CD4-positive, alpha-beta T cell (primary cell): ENCODE data around the gene CD36. TPM values are rescaled to one million over a fixed set of nuclear protein-coding genes. Genes with fewer than 3 reads are reported as not detected.

Experiments
- ATAC-seq: fragments of 200-7000 bp; cut with Tn5 transposase; one replicate; pipeline ENCODE4 v1.10.0; 2022; ENCODE audit warnings: mild to moderate bottlenecking; ENCODE audit not compliant: poor library complexity
- CTCF ChIA-PET: fragments of 350-600 bp; sonication (Branson Sonifier 250); formaldehyde crosslinking; loops from one replicate; lab custom pipeline; 2021; ENCODE audit warnings: antibody characterized with exemption, inconsistent platforms; lab: Charles Lee
- POLR2A ChIA-PET: fragments of 350-600 bp; sonication (Branson Sonifier 250); formaldehyde crosslinking; loops from one replicate; lab custom pipeline; 2021; ENCODE audit warnings: antibody characterized with exemption, inconsistent platforms; lab: Charles Lee
- DNase-seq, 14 experiments: peaks; one replicate each; pipeline ENCODE4 v3.0.0-alpha.2; 2013 to 2020; ENCODE audit warnings: mixed read lengths in 2 of 14
- H3K27ac ChIP-seq, 2 donors: one replicate each; pipeline versions ENCODE4 v1.5.1 to v1.7.0; 2013; ENCODE audit warnings: low read length in 2 of 2, low read depth in 1 of 2, mild to moderate bottlenecking in 1 of 2
- H3K27me3 ChIP-seq, 2 experiments: 1 replicate in 1 of 2; 2 replicates in 1 of 2; pipeline versions ENCODE4 v1.6.1 to v1.7.0; 2013; ENCODE audit warnings: low read length in 2 of 2, control low read depth in 1 of 2, mild to moderate bottlenecking in 1 of 2, moderate library complexity in 1 of 2; ENCODE audit not compliant: insufficient read depth in 2 of 2, control insufficient read depth in 1 of 2
- H3K36me3 ChIP-seq: one replicate; pipeline ENCODE4 v1.6.1; 2013; ENCODE audit warnings: low read length, control low read depth; ENCODE audit not compliant: insufficient read depth
- H3K4me1 ChIP-seq: one replicate; pipeline ENCODE4 v1.6.1; 2013; ENCODE audit warnings: low read length, control low read depth; ENCODE audit not compliant: insufficient read depth
- H3K4me3 ChIP-seq: one replicate; pipeline ENCODE4 v1.5.1; 2013; ENCODE audit warnings: mild to moderate bottlenecking, low read length, moderate library complexity
- H3K9me3 ChIP-seq, 2 experiments: 1 replicate in 1 of 2; 2 replicates in 1 of 2; pipeline versions ENCODE4 v1.6.1 to v1.7.0; 2013; ENCODE audit warnings: low read length in 2 of 2, mild to moderate bottlenecking in 2 of 2, control low read depth in 1 of 2, moderate library complexity in 1 of 2; ENCODE audit not compliant: control insufficient read depth in 1 of 2, insufficient read depth in 1 of 2
- H3K27ac Mint-ChIP-seq: one replicate; pipeline ENCODE4 v1.8.0; 2020; ENCODE audit warnings: mixed read lengths
- H3K27me3 Mint-ChIP-seq: one replicate; pipeline ENCODE4 v1.8.0; 2021; ENCODE audit warnings: mixed read lengths
- H3K36me3 Mint-ChIP-seq: one replicate; pipeline ENCODE4 v1.8.0; 2021; ENCODE audit warnings: low read depth, mixed read lengths
- H3K4me1 Mint-ChIP-seq: one replicate; pipeline ENCODE4 v1.8.0; 2021; ENCODE audit warnings: low read depth, mixed read lengths
- H3K4me3 Mint-ChIP-seq: one replicate; pipeline ENCODE4 v1.8.0; 2020; ENCODE audit warnings: mild to moderate bottlenecking, mixed read lengths
- H3K9me3 Mint-ChIP-seq: one replicate; pipeline ENCODE4 v1.8.0; 2020; ENCODE audit warnings: mixed read lengths
- CTCF ChIP-seq: fragments of 200-600 bp; IDR thresholded peaks from one replicate; pipeline ENCODE4 v1.8.0; 2022; ENCODE audit warnings: antibody characterized with exemption, mild to moderate bottlenecking
- intact Hi-C, 2 experiments: fragments of 100-400 bp; cut with DNase I in 1 of 2; cut with micrococcal nuclease in 1 of 2; formaldehyde crosslinking; loops; one replicate each; pipeline versions ENCODE4 v1.15.1 to v1.9.0; 2023 to 2025; cut with DNase I, micrococcal nuclease
- total RNA-seq, 174 experiments: library from RNA in 2 of 174; stranded (reverse) in 2 of 174; gene quantifications; one replicate each; pipeline ENCODE4 v1.2.3 and lab custom pipeline; 2021 to 2026

The CD36 gene
- total RNA-seq, 2 experiments from 2014 or later: 1.4 to 1.7 TPM

GRCh38 chr7:80604436-80604835 is 34.0 kb upstream of the CD36 start:
- Histone ChIP-seq H3K9me3 (peaks cover 0 to 5% of the 10 kb centered on the region in 2 experiments), H3K27ac (no peak overlapping the region), H3K4me3 (no peak overlapping the region), H3K4me1 (no peaks in the 10 kb centered on the region), H3K36me3 (no peaks in the 10 kb centered on the region), H3K27me3 (no peaks in the 10 kb centered on the region)
- Mint-ChIP-seq H3K4me3 (no peak overlapping the region), H3K27me3 (no peaks in the 10 kb centered on the region), H3K27ac (no peak overlapping the region), H3K4me1 (no peaks in the 10 kb centered on the region), H3K36me3 (no peaks in the 10 kb centered on the region), H3K9me3 (no peaks in the 10 kb centered on the region)
- TF ChIP-seq CTCF: no peak
- intact Hi-C loops: no loop called here
- DNase-seq (no peak), ATAC-seq (no peak)
- ChIA-PET CTCF (no interaction called here), POLR2A (no interaction called here)

GRCh38 chr7:80607136-80607535 is 31.3 kb upstream of the CD36 start:
- H3K36me3 ChIP-seq: no peaks in the 10 kb centered on the region
- Mint-ChIP-seq H3K36me3 (no peaks in the 10 kb centered on the region), H3K27me3 (no peaks in the 10 kb centered on the region), H3K4me3 (no peak overlapping the region), H3K27ac (no peak overlapping the region), H3K4me1 (no peaks in the 10 kb centered on the region), H3K9me3 (no peaks in the 10 kb centered on the region)
- no peak for DNase-seq
- intact Hi-C loops: no loop called here
- peaks cover 0 to 5% of the 10 kb centered on the region in 2 experiments for H3K9me3 ChIP-seq
- no peak for ATAC-seq
- POLR2A ChIA-PET: no interaction called here
- no peaks in the 10 kb centered on the region for H3K4me1 ChIP-seq
- no peak for TF ChIP-seq CTCF
- CTCF ChIA-PET: no interaction called here
- no peak overlapping the region for H3K27ac ChIP-seq
- H3K4me3 ChIP-seq: no peak overlapping the region
- H3K27me3 ChIP-seq: no peaks in the 10 kb centered on the region

GRCh38 chr7:80608336-80608735 is 30.1 kb upstream of the CD36 start:
- Mint-ChIP-seq H3K4me3 (no peak overlapping the region), H3K9me3 (no peaks in the 10 kb centered on the region), H3K27me3 (no peaks in the 10 kb centered on the region), H3K36me3 (no peaks in the 10 kb centered on the region), H3K4me1 (no peaks in the 10 kb centered on the region), H3K27ac (no peak overlapping the region)
- ChIA-PET POLR2A (no interaction called here), CTCF (no interaction called here)
- H3K36me3 ChIP-seq: no peaks in the 10 kb centered on the region
- H3K4me1 ChIP-seq: no peaks in the 10 kb centered on the region
- H3K9me3 ChIP-seq: peaks cover 0 to 5% of the 10 kb centered on the region in 2 experiments
- ATAC-seq (no peak), DNase-seq (no peak)
- intact Hi-C loops: no loop called here
- H3K27me3 ChIP-seq: no peaks in the 10 kb centered on the region
- no peak for TF ChIP-seq CTCF
- H3K4me3 ChIP-seq: no peak overlapping the region
- H3K27ac ChIP-seq: no peak overlapping the region
